Activated CD8-positive, alpha-beta memory T cell treated with anti-CD3 and anti-CD28 coated beads for 24 hours (primary cell): ENCODE results near the gene ASB18.
"Not testable (repeated sequence)": the region's sequence is repeated elsewhere in the genome, so short reads cannot be mapped to it uniquely, and the experiment has no call there.

Experiments
- DNase-seq: peaks from one replicate; pipeline ENCODE4 v3.0.0-alpha.2; 2020

ASB18 gene

GRCh38 chr2:236264256-236264655 lies at the start of gene ASB18:
Gene ASB18 (minus strand): TSS chr2:236264406. CDS start chr2:236264345, 61 bp downstream.
- DNase-seq = no peak

GRCh38 chr2:236311286-236311685 lies 47.1 kb upstream of the ASB18 start:
- DNase-seq = no peak

- no peak for DNase-seq
Measured at GRCh38 chr2:236309669-236310029, 45.4 kb upstream of the ASB18 start.

- no peak for DNase-seq
Measured at GRCh38 chr2:236308855-236309668, 44.9 kb upstream of the ASB18 start.

- DNase-seq = no peak
Measured at GRCh38 chr2:236307641-236308040, 43.4 kb upstream of the ASB18 start.

- DNase-seq = no peak
Measured at GRCh38 chr2:236306825-236307540, 42.8 kb upstream of the ASB18 start.

- DNase-seq = no peak
Measured at GRCh38 chr2:236305964-236306605, 41.9 kb upstream of the ASB18 start.

GRCh38 chr2:236305531-236305930 lies 41.3 kb upstream of the ASB18 start:
- DNase-seq = no peak

- DNase-seq = no peak
Measured at GRCh38 chr2:236303935-236304334, 39.7 kb upstream of the ASB18 start.

- DNase-seq = no peak
Measured at GRCh38 chr2:236302555-236302954, 38.3 kb upstream of the ASB18 start.

- DNase-seq = no peak
Measured at GRCh38 chr2:236298924-236299475, 34.8 kb upstream of the ASB18 start.

- DNase-seq = no peak
Measured at GRCh38 chr2:236295481-236295880, 31.3 kb upstream of the ASB18 start.

GRCh38 chr2:236294647-236295046 lies 30.4 kb upstream of the ASB18 start:
- DNase-seq = no peak

- no peak for DNase-seq
Measured at GRCh38 chr2:236293241-236293810, 29.1 kb upstream of the ASB18 start.

- DNase-seq = no peak
Measured at GRCh38 chr2:236291911-236292310, 27.7 kb upstream of the ASB18 start.

- no peak for DNase-seq
Measured at GRCh38 chr2:236291476-236291875, 27.3 kb upstream of the ASB18 start.

- DNase-seq = no peak
Measured at GRCh38 chr2:236290742-236291425, 26.7 kb upstream of the ASB18 start.

GRCh38 chr2:236289766-236290462 lies 25.7 kb upstream of the ASB18 start:
- DNase-seq = no peak

GRCh38 chr2:236288373-236288772 lies 24.2 kb upstream of the ASB18 start:
- DNase-seq = not testable (repeated sequence)

GRCh38 chr2:236287656-236288055 lies 23.4 kb upstream of the ASB18 start:
- no peak for DNase-seq

GRCh38 chr2:236286873-236287545 lies 22.8 kb upstream of the ASB18 start:
- DNase-seq = peak; percentile 15
